Dendritic cell treated with granulocyte-macrophage colony-stimulating factor and Interleukin-4, amounts not matched to agents 40 ng/mL and 50 ng/mL, for 4 days (primary cell): ENCODE measurements around the gene EPS8L2.

Source experiments
- H3K27ac Mint-ChIP-seq: one replicate; pipeline ENCODE4 v1.8.0; 2022; ENCODE audit warnings: mild to moderate bottlenecking, mixed read lengths
- H3K27me3 Mint-ChIP-seq: one replicate; pipeline ENCODE4 v1.8.0; 2022; ENCODE audit warnings: mild to moderate bottlenecking, mixed read lengths
- H3K36me3 Mint-ChIP-seq: one replicate; pipeline ENCODE4 v1.8.0; 2022; ENCODE audit warnings: low read depth, mixed read lengths
- H3K4me1 Mint-ChIP-seq: one replicate; pipeline ENCODE4 v1.8.0; 2022; ENCODE audit warnings: low read depth, mixed read lengths
- H3K4me3 Mint-ChIP-seq: one replicate; pipeline ENCODE4 v1.8.0; 2022; ENCODE audit warnings: mild to moderate bottlenecking, moderate library complexity, mixed read lengths
- H3K9me3 Mint-ChIP-seq: one replicate; pipeline ENCODE4 v1.8.0; 2022; ENCODE audit warnings: mixed read lengths
- intact Hi-C: fragments of 100-400 bp; cut with micrococcal nuclease; formaldehyde crosslinking; loops from one replicate; pipeline ENCODE4 v1.15.0; 2022

The EPS8L2 gene

DNA sequence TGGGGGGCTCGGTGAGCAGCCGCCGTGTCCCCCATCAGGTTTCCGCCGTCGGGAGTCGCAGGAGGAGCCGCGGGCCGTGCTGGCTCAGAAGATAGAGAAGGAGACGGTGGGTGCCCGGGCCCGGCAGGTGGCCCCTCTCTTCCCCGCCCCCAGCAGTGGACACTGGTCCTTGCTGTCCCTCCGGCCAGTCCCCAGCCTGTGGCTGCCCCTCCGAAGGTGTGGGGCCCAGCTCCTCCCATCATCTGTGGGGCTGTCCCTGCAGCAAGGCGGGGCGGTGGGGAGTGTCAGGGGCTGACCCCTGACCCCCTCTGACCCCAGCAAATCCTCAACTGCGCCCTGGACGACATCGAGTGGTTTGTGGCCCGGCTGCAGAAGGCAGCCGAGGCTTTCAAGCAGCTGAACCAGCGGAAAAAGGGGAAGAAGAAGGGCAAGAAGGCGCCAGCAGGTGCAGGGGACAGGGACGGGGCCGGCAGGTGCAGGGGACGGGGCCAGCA is 15.3 kb downstream of the EPS8L2 start:
- Mint-ChIP-seq H3K4me1 (peaks cover 23% of the 10 kb centered on the region), H3K27ac (peak overlapping the region; percentile 27), H3K9me3 (no peaks in the 10 kb centered on the region), H3K36me3 (no peaks in the 10 kb centered on the region), H3K4me3 (peak overlapping the region; percentile 43), H3K27me3 (peaks cover 90% of the 10 kb centered on the region)
- intact Hi-C loops = loop anchor here (5.0 kb wide), 1 partner anchor 164 kb away; no protein-coding TSS in a partner anchor

DNA sequence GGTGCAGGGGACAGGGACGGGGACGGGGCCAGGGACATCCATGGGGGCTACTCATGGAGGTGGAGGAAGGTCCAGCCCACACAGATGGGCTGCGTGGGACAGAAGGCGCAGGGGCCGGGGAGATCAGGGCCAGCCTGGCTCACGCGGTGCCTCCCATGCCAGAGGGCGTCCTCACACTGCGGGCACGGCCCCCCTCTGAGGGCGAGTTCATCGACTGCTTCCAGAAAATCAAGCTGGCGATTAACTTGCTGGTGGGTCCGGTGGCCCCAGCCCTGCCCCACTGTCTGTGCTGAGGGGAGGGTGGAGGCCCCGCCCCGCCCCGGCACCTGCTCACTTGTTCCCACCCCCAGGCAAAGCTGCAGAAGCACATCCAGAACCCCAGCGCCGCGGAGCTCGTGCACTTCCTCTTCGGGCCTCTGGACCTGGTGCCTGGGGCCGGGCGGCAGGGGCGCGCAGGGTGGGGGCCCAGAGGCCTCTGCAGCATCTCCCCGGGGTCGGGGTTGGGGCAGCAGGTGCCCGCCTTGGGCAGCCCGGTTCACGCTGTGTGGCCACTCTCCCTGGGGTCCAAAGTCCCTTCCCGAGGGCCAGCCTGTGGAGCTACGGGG is 15.8 kb downstream of the EPS8L2 start:
- peak overlapping the region; percentile 43 for H3K4me3 Mint-ChIP-seq
- no peaks in the 10 kb centered on the region for H3K9me3 Mint-ChIP-seq
- H3K36me3 Mint-ChIP-seq = no peaks in the 10 kb centered on the region
- peaks cover 90% of the 10 kb centered on the region for H3K27me3 Mint-ChIP-seq
- peaks cover 28% of the 10 kb centered on the region for H3K4me1 Mint-ChIP-seq
- intact Hi-C loops = loop anchor here (5.0 kb wide), 1 partner anchor 165 kb away; no protein-coding TSS in a partner anchor
- peak overlapping the region; percentile 27 for H3K27ac Mint-ChIP-seq

DNA sequence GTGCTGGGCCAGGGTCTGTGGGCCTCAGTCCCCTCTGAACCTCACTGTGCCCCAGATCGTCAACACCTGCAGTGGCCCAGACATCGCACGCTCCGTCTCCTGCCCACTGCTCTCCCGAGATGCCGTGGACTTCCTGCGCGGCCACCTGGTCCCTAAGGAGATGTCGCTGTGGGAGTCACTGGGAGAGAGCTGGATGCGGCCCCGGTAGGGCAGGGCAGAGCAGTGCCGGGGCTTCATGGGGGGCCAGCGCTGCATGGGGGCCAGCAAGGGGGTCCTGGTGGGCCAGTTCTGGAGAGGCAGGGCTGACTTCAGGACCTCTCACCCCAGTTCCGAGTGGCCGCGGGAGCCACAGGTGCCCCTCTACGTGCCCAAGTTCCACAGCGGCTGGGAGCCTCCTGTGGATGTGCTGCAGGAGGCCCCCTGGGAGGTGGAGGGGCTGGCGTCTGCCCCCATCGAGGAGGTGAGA is 16.3 kb downstream of the EPS8L2 start:
- Mint-ChIP-seq H3K36me3 (no peaks in the 10 kb centered on the region), H3K27ac (no peak overlapping the region), H3K27me3 (peaks cover 90% of the 10 kb centered on the region), H3K9me3 (no peaks in the 10 kb centered on the region), H3K4me3 (no peak overlapping the region), H3K4me1 (peaks cover 28% of the 10 kb centered on the region)
- intact Hi-C loops = loop anchor here (5.0 kb wide), 1 partner anchor 165 kb away; no protein-coding TSS in a partner anchor

DNA sequence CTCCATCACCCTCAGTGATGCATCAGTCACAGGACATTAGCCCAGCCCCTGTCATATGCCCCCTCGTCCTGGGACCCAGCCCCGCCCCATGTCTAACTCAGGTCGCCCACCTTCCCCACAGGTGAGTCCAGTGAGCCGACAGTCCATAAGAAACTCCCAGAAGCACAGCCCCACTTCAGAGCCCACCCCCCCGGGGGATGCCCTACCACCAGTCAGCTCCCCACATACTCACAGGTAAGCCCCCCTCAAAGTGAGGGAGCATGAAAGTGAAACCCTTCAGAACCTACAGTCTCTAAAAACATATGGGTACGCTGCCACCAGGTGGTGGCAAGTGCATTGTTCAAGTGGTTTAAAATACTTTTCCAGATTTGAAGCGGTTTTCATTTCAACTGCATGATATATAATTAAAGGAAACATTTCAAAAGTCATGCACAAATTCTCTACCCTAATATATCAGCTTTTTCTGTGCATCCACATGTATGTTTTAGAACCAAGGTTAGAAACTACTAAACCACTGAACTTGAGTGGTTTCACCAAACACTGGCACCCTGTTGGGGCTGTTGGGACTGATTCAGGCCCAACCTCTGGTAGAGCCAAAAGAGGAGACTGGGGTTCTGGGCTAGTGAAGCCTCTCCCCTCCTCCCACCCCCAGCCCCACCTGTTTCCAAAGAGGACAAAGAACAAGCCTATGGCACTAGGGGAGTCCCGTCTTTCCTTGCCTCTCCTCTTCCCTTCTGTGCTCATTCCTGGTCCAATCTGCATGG is 17.3 kb downstream of the EPS8L2 start:
- no peaks in the 10 kb centered on the region for H3K9me3 Mint-ChIP-seq
- H3K27me3 Mint-ChIP-seq = peaks cover 88% of the 10 kb centered on the region
- no peaks in the 10 kb centered on the region for H3K36me3 Mint-ChIP-seq
- H3K4me3 Mint-ChIP-seq = peak overlapping the region; percentile 21
- intact Hi-C loops = loop anchor here (1.0 to 5.0 kb wide), 2 partner anchors 61 to 166 kb away; no protein-coding TSS in a partner anchor
- no peak overlapping the region for H3K27ac Mint-ChIP-seq
- H3K4me1 Mint-ChIP-seq = peaks cover 28% of the 10 kb centered on the region

DNA sequence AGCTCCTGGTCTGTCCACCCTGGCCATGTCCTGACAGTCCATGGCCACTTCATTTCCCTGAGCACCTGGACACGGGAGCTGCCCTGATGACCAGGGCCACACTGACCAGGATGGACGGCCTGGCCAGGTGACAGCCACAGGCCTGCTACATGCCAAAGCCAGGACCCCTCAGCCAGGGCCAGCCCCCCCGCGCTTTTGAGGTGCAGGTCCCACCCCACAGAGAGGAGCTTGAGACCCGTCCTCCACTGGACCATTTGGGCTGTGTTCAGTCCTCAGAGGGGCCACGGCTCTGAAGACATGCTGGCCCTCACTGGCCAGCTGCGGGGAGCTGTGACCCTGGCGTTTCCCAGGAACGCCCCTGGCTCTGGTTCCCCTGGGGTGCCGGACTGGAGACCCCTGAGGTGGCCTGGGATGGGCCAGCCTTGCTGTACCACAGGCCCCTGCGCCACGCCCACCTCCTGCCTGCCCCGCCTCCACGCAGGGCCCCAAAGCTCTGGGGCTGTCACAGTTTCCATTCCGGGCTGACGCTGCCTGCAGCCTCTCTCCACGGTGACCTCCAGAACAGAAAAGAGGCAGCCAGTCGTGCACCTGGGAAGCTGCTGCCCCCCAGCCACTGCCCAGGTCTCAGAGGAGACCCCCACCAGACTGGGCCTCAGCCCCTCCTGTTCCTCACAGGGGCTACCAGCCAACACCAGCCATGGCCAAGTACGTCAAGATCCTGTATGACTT is 18.2 kb downstream of the EPS8L2 start:
- intact Hi-C loops = loop anchor here (5.0 kb wide), 1 partner anchor 167 kb away; no protein-coding TSS in a partner anchor
- H3K36me3 Mint-ChIP-seq = no peaks in the 10 kb centered on the region
- no peak overlapping the region for H3K4me3 Mint-ChIP-seq
- H3K9me3 Mint-ChIP-seq = no peaks in the 10 kb centered on the region
- H3K27me3 Mint-ChIP-seq = peaks cover 87% of the 10 kb centered on the region
- peaks cover 34% of the 10 kb centered on the region for H3K4me1 Mint-ChIP-seq
- H3K27ac Mint-ChIP-seq = no peak overlapping the region

DNA sequence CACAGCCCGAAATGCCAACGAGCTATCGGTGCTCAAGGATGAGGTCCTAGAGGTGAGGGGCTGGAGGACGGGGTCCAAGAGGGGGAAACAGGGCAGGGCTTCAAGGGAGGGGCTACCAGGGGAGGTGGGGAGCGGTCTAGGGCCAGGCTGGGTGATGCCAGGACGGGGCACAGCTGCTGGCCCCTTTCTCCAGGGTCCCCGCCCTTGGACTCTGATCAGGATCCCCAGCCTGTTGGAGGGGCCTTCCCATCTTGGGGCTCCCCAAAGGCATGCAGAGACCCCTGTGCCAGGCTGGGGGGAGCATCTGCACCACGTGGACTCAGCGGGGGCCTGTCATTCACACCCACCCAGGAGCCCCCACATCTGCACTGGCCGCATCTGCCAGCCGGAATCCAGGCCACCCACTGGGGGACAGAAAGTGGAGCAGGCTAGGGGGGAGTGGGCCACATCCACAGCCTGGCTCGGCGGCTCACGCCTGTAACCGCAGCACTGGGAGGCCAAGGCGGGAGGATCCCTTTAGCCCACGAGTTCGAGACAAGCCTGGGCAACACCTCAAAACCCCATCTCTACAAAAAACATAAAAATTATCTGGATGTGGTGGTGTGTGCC is 18.9 kb downstream of the EPS8L2 start:
- H3K9me3 Mint-ChIP-seq = no peaks in the 10 kb centered on the region
- H3K27ac Mint-ChIP-seq = no peak overlapping the region
- H3K36me3 Mint-ChIP-seq = no peaks in the 10 kb centered on the region
- intact Hi-C loops = loop anchor here (5.0 kb wide), 1 partner anchor 168 kb away; no protein-coding TSS in a partner anchor
- H3K4me1 Mint-ChIP-seq = peaks cover 41% of the 10 kb centered on the region
- H3K27me3 Mint-ChIP-seq = peaks cover 87% of the 10 kb centered on the region
- H3K4me3 Mint-ChIP-seq = no peak overlapping the region

DNA sequence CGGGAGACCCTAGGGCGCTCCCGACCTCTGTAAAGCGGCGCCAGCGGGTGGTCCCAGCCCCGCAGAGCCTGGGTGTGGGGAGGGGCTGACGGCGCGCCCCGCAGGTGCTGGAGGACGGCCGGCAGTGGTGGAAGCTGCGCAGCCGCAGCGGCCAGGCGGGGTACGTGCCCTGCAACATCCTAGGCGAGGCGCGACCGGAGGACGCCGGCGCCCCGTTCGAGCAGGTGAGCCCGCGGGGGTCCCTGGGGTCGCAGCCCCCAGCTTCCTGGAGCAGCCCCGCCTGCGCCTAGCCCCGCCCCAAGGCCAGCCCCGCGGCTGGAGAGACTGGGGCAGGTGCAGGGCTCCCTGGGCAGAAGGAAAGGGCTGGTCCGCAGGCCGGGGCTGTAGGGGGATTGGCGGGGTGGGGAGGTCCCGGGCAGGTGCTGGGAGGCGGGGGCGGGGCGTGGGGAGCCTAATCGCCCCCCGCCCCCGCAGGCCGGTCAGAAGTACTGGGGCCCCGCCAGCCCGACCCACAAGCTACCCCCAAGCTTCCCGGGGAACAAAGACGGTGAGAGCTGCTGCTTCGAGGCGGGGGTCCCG is 19.7 kb downstream of the EPS8L2 start:
- no peak overlapping the region for H3K27ac Mint-ChIP-seq
- H3K4me1 Mint-ChIP-seq = peaks cover 43% of the 10 kb centered on the region
- no peaks in the 10 kb centered on the region for H3K9me3 Mint-ChIP-seq
- peaks cover 80% of the 10 kb centered on the region for H3K27me3 Mint-ChIP-seq
- no peak overlapping the region for H3K4me3 Mint-ChIP-seq
- intact Hi-C loops = no loop called here
- no peaks in the 10 kb centered on the region for H3K36me3 Mint-ChIP-seq

DNA sequence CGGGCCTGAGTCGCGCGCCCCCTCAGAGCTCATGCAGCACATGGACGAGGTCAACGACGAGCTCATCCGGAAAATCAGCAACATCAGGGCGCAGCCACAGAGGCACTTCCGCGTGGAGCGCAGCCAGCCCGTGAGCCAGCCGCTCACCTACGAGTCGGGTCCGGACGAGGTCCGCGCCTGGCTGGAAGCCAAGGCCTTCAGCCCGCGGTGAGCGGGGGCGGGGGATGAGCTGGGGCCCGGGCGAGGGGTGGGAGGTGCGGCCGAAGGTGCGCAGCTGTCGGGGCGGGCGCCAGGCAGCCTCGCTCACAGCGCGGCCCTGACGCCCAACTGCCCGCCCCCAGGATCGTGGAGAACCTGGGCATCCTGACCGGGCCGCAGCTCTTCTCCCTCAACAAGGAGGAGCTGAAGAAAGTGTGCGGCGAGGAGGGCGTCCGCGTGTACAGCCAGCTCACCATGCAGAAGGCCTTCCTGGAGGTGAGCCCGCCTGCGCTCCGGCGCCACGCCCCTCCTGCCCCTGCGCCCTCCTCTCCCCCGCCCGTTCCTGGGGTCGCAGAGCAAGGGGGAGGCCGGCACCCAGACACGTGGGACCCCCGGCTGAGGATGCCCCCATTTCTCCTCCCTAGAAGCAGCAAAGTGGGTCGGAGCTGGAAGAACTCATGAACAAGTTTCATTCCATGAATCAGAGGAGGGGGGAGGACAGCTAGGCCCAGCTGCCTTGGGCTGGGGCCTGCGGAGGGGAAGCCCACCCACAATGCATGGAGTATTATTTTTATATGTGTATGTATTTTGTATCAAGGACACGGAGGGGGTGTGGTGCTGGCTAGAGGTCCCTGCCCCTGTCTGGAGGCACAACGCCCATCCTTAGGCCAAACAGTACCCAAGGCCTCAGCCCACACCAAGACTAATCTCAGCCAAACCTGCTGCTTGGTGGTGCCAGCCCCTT is 20.5 kb downstream of the EPS8L2 start:
- H3K9me3 Mint-ChIP-seq = no peaks in the 10 kb centered on the region
- peak overlapping the region; percentile 55 for H3K4me3 Mint-ChIP-seq
- peaks cover 73% of the 10 kb centered on the region for H3K27me3 Mint-ChIP-seq
- H3K27ac Mint-ChIP-seq = no peak overlapping the region
- intact Hi-C loops = no loop called here
- peaks cover 38% of the 10 kb centered on the region for H3K4me1 Mint-ChIP-seq
- H3K36me3 Mint-ChIP-seq = no peaks in the 10 kb centered on the region

DNA sequence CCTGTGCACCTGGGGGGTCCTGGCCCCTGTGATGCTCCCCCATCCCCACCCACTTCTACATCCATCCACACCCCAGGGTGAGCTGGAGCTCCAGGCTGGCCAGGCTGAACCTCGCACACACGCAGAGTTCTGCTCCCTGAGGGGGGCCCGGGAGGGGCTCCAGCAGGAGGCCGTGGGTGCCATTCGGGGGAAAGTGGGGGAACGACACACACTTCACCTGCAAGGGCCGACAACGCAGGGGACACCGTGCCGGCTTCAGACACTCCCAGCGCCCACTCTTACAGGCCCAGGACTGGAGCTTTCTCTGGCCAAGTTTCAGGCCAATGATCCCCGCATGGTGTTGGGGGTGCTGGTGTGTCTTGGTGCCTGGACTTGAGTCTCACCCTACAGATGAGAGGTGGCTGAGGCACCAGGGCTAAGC is 21.3 kb downstream of the EPS8L2 start:
- Mint-ChIP-seq H3K4me3 (no peak overlapping the region), H3K27ac (no peak overlapping the region), H3K27me3 (peaks cover 65% of the 10 kb centered on the region), H3K9me3 (no peaks in the 10 kb centered on the region), H3K36me3 (no peaks in the 10 kb centered on the region), H3K4me1 (peaks cover 31% of the 10 kb centered on the region)
- intact Hi-C loops = no loop called here

DNA sequence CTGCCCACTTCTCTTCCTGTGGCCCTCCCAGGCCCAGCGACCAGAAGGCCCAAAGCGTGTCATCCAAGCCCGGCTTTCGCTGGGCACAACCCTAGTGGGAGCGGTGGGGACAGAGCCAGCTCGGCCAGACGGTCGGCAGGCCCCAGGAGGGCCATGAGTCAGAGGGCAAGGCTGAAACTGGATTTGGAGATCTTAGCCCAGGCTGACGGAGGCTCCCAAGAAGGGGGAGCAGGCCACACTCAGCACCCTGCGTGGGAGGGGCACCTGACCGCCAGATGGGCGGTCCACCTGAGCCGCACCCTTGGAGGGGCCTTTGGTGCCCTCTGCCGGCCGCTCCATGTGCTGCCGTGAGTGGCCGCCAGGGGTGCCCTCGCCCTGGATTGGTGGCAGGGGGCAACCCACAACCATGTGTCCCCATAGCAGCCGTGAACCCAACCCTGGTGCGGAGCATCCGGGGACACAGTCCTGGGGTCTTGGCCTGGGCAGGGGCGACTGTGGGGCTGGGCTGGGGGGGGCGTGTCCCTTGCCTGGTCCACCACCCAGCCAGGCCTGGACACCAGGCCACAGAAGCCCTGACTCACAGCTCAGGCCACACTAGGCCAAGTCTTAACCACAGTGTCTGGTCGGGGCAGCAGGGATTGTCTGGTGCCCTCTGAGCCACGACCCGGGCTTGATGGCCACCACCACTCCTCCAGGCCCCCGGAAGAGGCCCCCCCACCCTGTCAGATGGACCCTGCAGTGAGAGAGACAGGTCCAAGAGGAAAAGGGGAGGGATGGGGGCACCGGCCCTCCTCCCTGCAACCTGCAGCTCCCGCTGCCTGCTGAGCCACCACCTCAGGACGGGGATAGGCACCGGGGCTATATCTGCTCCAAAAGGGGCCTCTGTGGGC is 22.1 kb downstream of the EPS8L2 start:
- H3K4me3 Mint-ChIP-seq = no peak overlapping the region
- peaks cover 27% of the 10 kb centered on the region for H3K4me1 Mint-ChIP-seq
- no peaks in the 10 kb centered on the region for H3K36me3 Mint-ChIP-seq
- H3K27ac Mint-ChIP-seq = no peak overlapping the region
- no peaks in the 10 kb centered on the region for H3K9me3 Mint-ChIP-seq
- H3K27me3 Mint-ChIP-seq = peaks cover 67% of the 10 kb centered on the region
- intact Hi-C loops = no loop called here

DNA sequence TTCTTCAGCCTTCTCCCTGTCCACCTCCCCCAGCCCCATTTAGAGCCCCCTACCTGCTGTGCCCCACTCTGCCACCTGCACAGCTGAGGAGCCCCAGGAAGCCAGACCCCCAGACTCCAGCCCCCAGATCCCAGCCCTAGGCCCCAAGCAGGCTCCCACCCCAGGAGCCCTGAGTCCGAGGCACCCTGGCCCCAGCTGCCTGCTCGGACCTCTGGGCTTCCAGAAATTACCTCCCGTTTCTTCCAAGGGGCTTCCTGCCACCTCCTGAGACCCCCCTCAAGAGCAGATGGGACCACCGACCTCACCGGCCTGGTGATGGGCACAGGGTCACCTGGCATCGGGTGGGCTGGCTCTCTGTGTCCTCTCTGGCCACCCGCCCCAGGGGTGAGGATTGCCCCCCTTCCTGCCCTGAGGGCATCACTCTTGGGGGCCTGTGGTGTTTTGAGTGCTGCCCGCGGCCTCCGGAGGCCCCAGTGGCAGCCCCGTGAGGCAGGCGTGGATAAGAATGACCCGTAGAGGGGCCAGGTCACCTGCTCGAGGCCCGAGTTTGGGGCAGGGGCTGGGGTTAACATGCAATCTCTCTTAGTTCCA is 23.0 kb downstream of the EPS8L2 start:
- intact Hi-C loops = no loop called here
- Mint-ChIP-seq H3K4me3 (no peak overlapping the region), H3K9me3 (no peaks in the 10 kb centered on the region), H3K36me3 (no peaks in the 10 kb centered on the region), H3K4me1 (peaks cover 24% of the 10 kb centered on the region), H3K27ac (peak overlapping the region; percentile 61), H3K27me3 (peaks cover 63% of the 10 kb centered on the region)
